ENCODE data around the gene HOPX. TPM values are rescaled to one million over a fixed set of nuclear protein-coding genes. Genes with fewer than 3 reads are reported as not detected.
"Not testable (repeated sequence)": the region's sequence is repeated elsewhere in the genome, so short reads cannot be mapped to it uniquely, and the experiment has no call there.

The HOPX gene
- total RNA-seq, 2 experiments from 2014 or later = not detected

- H3K4me1 ChIP-seq (ENCODE audit: insufficient read depth, low read length, poor library complexity, severe bottlenecking) = no peaks in the 10 kb centered on the region
- no peak overlapping the region for H3K4me2 ChIP-seq (ENCODE audit: low read length)
- H3K27ac ChIP-seq (ENCODE audit: low read depth, low read length, poor library complexity, severe bottlenecking) = no peak overlapping the region
- no peaks in the 10 kb centered on the region for H3K36me3 ChIP-seq (ENCODE audit: insufficient read depth, low read length)
- H4K20me1 ChIP-seq (ENCODE audit: insufficient read depth, low read length) = no peaks in the 10 kb centered on the region
- no peaks in the 10 kb centered on the region for H3K79me2 ChIP-seq (ENCODE audit: insufficient read depth, low read depth, low read length)
- CTCF ChIA-PET (ENCODE audit: unreplicated experiment) = no interaction called here
- H3K9me2 ChIP-seq (ENCODE audit: insufficient read depth, low read length) = no peaks in the 10 kb centered on the region
- no peak overlapping the region for H3K4me3 ChIP-seq (ENCODE audit: low read depth, low read length, poor library complexity, severe bottlenecking)
- TF ChIP-seq EZH2phosphoT487 (IDR thresholded peaks at IDR 0.05; ENCODE audit: borderline replicate concordance, low read depth, low read length) = no peak
- no TSS peak for BruUV-seq (replicated peaks)
- H2AFZ ChIP-seq (ENCODE audit: low read length) = no peak overlapping the region
- POLR2A ChIA-PET = interaction anchor here (5.2 kb wide), 1 partner anchor 14 kb away, joined by 24 read pairs; no protein-coding TSS in a partner anchor
- intact Hi-C loops (cut with micrococcal nuclease; ENCODE audit: unreplicated experiment) = no loop called here
- no peak for DNase-seq (ENCODE audit: low spot score)
- no peaks in the 10 kb centered on the region for H3K9me3 ChIP-seq (ENCODE audit: low read length)
These were observed 43.3 kb downstream of the HOPX start for GRCh38 chr4:56637791-56638190.

GRCh38 chr4:56637154-56637553 is 43.9 kb downstream of the HOPX start:
- Histone ChIP-seq H4K20me1 (ENCODE audit: insufficient read depth, low read length) (no peaks in the 10 kb centered on the region), H3K9me2 (ENCODE audit: insufficient read depth, low read length) (no peaks in the 10 kb centered on the region), H3K9me3 (ENCODE audit: low read length) (no peaks in the 10 kb centered on the region), H3K4me2 (ENCODE audit: low read length) (no peak overlapping the region), H3K4me3 (ENCODE audit: low read depth, low read length, poor library complexity, severe bottlenecking) (no peak overlapping the region), H3K27ac (ENCODE audit: low read depth, low read length, poor library complexity, severe bottlenecking) (no peak overlapping the region), H2AFZ (ENCODE audit: low read length) (no peak overlapping the region), H3K36me3 (ENCODE audit: insufficient read depth, low read length) (no peaks in the 10 kb centered on the region), H3K79me2 (ENCODE audit: insufficient read depth, low read depth, low read length) (no peaks in the 10 kb centered on the region), H3K4me1 (ENCODE audit: insufficient read depth, low read length, poor library complexity, severe bottlenecking) (no peaks in the 10 kb centered on the region)
- intact Hi-C loops (cut with micrococcal nuclease; ENCODE audit: unreplicated experiment) = no loop called here
- CTCF ChIA-PET (ENCODE audit: unreplicated experiment) = interaction anchor here (0.6 kb wide), 1 partner anchor 696 kb away, joined by 3 read pairs; no protein-coding TSS in a partner anchor
- TF ChIP-seq EZH2phosphoT487 (IDR thresholded peaks at IDR 0.05; ENCODE audit: borderline replicate concordance, low read depth, low read length) = no peak
- no peak for TF ChIP-seq CTCF (conservative IDR thresholded peaks at IDR 0.05; ENCODE audit: low read length)
- DNase-seq (ENCODE audit: low spot score) = no peak
- POLR2A ChIA-PET = interaction anchor here (5.2 kb wide), 1 partner anchor 14 kb away, joined by 24 read pairs; no protein-coding TSS in a partner anchor
- no TSS peak for BruUV-seq (replicated peaks)

GRCh38 chr4:56634954-56635353 is 46.1 kb downstream of the HOPX start:
- H3K9me2 ChIP-seq (ENCODE audit: insufficient read depth, low read length); H3K79me2 ChIP-seq (ENCODE audit: insufficient read depth, low read depth, low read length); H3K9me3 ChIP-seq (ENCODE audit: low read length); H2AFZ ChIP-seq (ENCODE audit: low read length); H3K36me3 ChIP-seq (ENCODE audit: insufficient read depth, low read length); H3K4me2 ChIP-seq (ENCODE audit: low read length); H3K4me3 ChIP-seq (ENCODE audit: low read depth, low read length, poor library complexity, severe bottlenecking); H3K4me1 ChIP-seq (ENCODE audit: insufficient read depth, low read length, poor library complexity, severe bottlenecking); POLR2A ChIA-PET; BruUV-seq (replicated peaks); H3K27ac ChIP-seq (ENCODE audit: low read depth, low read length, poor library complexity, severe bottlenecking); CTCF ChIA-PET (ENCODE audit: unreplicated experiment); DNase-seq (ENCODE audit: low spot score); H4K20me1 ChIP-seq (ENCODE audit: insufficient read depth, low read length); intact Hi-C loops (cut with micrococcal nuclease; ENCODE audit: unreplicated experiment): not testable (repeated sequence)

GRCh38 chr4:56633486-56633885 is 47.6 kb downstream of the HOPX start:
- TF ChIP-seq EZH2phosphoT487 (IDR thresholded peaks at IDR 0.05; ENCODE audit: borderline replicate concordance, low read depth, low read length) = no peak
- no peak for TF ChIP-seq CTCF (conservative IDR thresholded peaks at IDR 0.05; ENCODE audit: low read length)
- no peak overlapping the region for H3K27ac ChIP-seq (ENCODE audit: low read depth, low read length, poor library complexity, severe bottlenecking)
- H3K4me2 ChIP-seq (ENCODE audit: low read length) = no peak overlapping the region
- no peak for DNase-seq (ENCODE audit: low spot score)
- no TSS peak for BruUV-seq (replicated peaks)
- H3K4me3 ChIP-seq (ENCODE audit: low read depth, low read length, poor library complexity, severe bottlenecking) = no peak overlapping the region
- ChIA-PET CTCF (ENCODE audit: unreplicated experiment) (no interaction called here), POLR2A (interaction anchor here (0.9 to 1.0 kb wide), 2 partner anchors 15 to 54 kb away, joined by 3 to 4 read pairs; no protein-coding TSS in a partner anchor)
- no peaks in the 10 kb centered on the region for H3K9me3 ChIP-seq (ENCODE audit: low read length)
- no peaks in the 10 kb centered on the region for H4K20me1 ChIP-seq (ENCODE audit: insufficient read depth, low read length)
- H3K79me2 ChIP-seq (ENCODE audit: insufficient read depth, low read depth, low read length) = no peaks in the 10 kb centered on the region
- H3K4me1 ChIP-seq (ENCODE audit: insufficient read depth, low read length, poor library complexity, severe bottlenecking) = no peaks in the 10 kb centered on the region
- H2AFZ ChIP-seq (ENCODE audit: low read length) = no peak overlapping the region
- no peaks in the 10 kb centered on the region for H3K9me2 ChIP-seq (ENCODE audit: insufficient read depth, low read length)
- intact Hi-C loops (cut with micrococcal nuclease; ENCODE audit: unreplicated experiment) = no loop called here
- H3K36me3 ChIP-seq (ENCODE audit: insufficient read depth, low read length) = no peaks in the 10 kb centered on the region

All from OCI-LY7 (cell line).